T1000 (cell line): ENCODE results near the gene KRTAP4-2.
"Not testable (repeated sequence)": the region's sequence is repeated elsewhere in the genome, so short reads cannot be mapped to it uniquely, and the experiment has no call there.

Source experiments
- DNase-seq: peaks from one replicate; lab custom pipeline; 2025; ENCODE audit warnings: mixed read lengths; lab: John Stamatoyannopoulos, UW

KRTAP4-2 gene

DNA sequence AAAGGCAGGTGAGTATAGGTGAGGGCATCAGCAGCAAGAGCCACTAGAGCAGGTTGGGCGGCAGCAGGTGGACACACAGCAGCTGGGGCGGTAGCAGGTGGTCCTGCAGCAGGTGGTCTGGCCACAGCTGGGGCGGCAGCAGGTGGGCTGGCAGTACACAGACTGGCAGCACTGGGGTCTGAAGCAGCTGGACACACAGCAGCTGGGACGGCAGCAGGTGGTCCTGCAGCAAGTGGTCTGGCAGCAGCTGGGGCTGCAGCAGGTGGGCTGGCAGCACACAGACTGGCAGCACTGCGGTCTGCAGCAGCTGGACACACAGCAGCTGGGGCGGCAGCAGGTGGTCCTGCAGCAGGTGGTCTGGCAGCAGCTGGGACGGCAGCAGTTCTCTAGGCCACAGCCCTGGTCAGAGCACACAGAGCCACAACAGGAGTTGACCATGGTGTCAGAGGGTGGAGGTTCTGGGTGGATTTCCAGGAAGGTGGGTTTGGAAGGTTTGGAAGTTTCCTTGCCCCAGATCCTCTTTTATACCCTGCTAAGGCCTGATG lies at the start of gene KRTAP4-2:
TSS of gene KRTAP4-2 (minus strand) at position 495 of the 545 bp plus-strand sequence. CDS start at position 438, 57 bp downstream.
- DNase-seq: no peak

DNA sequence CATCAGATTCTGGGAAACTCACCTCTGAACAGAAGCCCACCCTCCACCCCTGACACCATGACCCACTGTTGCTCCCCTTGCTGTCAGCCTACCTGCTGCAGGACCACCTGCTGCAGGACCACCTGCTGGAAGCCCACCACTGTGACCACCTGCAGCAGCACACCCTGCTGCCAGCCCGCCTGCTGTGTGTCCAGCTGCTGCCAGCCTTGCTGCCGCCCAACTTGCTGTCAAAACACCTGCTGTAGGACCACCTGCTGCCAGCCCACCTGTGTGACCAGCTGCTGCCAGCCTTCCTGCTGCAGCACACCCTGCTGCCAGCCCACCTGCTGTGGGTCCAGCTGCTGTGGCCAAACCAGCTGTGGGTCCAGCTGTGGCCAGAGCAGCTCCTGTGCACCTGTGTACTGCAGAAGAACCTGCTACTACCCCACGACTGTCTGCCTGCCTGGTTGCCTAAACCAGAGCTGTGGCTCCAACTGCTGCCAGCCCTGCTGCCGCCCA lies 48.6 kb upstream of the KRTAP4-2 start, which contains the start of gene KRTAP9-2:
TSS of gene KRTAP9-2 (plus strand) at position 51 of the 498 bp plus-strand sequence. CDS start at position 58, 7 bp downstream.
- not testable (repeated sequence) for DNase-seq

DNA sequence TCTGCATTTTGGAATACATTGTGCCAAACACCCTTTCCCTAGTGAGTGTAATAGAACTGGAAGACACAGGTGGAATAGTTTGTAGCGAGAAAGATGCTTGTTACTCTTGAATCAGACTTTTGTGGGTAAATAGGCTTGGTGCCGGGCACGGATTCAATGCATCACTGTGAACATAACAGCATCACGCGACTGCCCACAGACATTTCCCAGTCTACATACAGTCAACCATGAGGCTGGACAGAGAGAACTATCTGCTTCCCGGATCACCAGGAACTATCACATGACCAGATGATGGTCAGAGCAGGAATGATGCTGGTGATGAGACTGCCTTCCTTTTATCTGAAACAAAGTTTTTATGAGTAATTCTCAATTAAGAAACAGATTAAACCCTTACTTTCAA lies 48.0 kb upstream of the KRTAP4-2 start:
- no peak for DNase-seq

DNA sequence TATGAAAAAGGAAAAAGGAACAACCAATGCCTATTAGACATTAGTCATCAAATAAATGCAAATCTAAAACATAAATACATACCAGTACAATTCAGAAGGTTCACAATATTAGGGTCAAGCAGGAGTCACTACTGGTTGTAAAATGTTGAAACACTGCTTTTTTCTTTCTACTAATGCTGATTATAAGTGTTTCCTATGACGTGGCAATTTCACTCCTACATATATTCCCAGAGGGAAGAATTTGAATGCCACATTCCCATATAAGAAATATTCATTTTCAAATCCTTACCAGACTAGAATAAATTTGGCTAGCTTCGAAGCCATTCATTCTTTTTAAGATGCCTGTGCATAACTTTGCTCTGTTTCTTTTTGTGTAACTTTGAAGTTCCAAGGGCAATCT lies 45.8 kb upstream of the KRTAP4-2 start:
- no peak for DNase-seq

DNA sequence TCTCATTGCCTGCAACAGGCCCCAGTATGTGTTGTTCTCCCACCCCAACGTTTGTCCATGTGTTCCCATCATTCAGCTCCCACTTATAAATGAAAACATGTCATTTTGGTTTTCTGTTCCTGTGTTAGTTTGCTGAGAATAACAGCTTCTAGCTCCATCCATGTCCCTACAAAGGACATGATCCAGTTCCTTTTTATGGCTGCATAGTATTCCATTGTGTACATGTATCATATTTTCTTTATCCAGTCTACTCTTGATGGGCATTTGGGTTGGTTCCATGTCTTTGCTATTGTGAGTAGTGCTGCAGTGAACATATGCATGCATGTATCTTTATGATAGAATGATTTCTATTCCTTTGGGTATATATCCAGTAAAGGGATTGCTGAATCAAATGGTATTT lies 37.7 kb upstream of the KRTAP4-2 start:
- DNase-seq: no peak

DNA sequence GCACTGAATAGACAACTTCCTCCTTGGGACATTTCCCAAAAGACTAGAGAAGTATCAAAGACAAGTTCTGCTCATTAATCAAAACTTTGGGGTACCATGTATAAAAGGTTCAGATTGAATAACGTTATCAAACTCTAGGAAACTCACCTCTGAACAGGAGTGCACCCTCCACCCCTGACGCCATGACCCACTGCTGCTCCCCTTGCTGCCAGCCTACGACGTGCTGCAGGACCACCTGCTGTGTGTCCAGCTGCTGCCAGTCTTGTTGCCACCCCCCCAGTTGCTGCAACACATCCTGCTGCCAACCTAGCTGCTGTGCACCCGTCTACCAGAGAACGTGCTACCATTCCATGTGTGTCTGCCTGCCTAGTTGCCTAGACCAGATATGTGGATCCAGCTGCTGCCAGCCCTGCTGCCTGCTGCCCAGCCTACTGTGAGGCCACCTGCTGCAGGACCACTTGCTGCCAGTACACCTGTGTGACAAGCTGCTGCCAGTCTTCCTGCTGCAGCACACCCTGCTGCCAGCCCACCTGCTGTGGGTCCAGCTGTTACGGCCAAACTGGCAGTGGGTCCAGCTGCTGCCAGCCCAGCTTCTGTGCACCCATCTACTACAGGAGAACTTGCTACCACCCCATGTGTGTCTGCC lies 34.6 kb upstream of the KRTAP4-2 start:
- no peak for DNase-seq

DNA sequence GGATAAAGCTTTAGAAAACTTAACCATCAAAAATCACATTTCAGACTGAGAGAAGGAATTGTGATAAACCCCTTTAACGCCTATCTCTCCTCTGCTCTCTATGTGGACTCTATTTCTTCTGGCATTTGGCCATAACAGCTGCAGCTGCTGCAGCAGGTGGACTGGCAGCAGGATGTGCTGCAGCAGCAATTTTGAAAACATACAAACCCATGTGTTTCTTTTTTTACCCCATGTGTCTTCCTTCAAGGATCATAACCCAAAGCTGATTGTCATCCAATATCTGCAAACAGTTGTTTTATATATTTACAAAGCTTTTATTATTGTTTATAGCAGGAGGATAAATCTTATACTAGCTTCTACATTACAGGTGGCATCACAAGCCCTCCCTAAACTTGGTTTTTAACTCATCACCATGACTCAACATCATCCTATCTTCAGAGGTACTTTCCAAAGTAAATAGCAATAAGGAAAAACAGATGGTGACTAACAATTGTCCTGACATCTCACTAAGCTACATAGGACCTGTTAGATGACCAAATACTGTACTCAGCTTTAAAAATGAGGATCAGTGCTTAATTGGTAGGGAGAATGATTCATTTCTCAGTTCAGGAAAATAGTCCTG lies 33.9 kb upstream of the KRTAP4-2 start:
- DNase-seq: no peak

DNA sequence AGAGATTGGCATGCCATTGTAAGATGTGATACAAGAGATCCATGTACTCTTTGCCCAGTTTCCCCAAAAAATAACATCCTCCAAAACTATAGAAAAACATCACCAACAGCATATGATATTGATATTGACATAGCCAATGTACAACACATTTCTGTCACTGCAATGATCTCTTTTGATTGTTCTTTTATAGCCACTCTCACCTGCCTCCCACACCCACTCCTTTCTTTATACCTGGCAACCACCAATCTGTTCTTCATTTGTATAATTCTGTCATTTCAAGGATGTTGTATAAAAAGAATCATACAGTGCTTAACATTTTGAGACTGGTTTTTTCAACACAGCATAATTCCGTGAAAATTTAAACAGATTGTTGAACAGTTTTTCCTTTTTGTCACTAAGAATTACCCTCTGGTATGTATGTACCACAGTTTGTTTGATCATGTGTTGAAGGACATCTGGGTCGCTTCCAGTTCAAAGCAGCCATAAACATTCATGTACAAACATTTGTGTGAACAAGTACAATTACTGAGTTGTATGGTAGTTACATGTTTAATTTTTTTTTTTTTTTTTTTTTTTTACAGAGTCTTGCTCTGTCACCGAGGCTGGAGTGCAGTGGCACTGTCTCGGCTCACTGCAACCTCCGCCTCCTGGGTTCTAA lies 21.5 kb upstream of the KRTAP4-2 start:
- DNase-seq: no peak

DNA sequence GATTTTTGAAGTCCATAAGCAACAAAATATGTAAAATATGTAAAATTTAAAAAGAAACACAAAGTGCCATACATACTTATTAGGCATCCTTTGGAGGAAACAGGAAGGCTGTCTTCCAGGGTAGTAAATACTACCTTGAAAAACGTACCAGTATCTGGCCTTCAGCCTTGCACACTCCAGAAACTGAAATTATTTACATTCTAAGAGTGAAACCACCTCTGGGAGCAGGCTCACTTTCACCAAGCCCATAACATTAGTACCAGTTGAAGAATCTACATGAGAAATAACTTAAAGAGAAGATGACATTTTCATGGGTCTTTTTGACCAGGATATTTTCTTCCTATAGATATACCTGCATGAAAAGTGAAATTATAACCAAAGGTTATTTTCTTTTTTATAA lies 18.0 kb upstream of the KRTAP4-2 start:
- DNase-seq: no peak

DNA sequence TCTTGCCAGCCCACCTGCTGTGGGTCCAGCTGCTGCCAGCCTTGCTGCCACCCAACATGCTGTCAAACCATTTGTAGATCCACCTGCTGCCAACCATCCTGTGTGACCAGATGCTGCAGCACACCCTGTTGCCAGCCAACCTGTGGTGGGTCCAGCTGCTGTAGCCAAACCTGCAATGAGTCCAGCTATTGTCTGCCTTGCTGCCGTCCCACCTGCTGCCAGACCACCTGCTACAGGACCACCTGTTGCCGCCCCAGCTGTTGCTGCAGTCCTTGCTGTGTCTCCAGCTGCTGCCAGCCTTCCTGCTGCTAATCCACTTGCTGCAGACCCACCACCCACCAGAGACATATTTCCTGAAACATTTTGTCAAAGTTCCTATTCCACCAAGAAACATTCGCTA lies 12.3 kb upstream of the KRTAP4-2 start:
- no peak for DNase-seq

DNA sequence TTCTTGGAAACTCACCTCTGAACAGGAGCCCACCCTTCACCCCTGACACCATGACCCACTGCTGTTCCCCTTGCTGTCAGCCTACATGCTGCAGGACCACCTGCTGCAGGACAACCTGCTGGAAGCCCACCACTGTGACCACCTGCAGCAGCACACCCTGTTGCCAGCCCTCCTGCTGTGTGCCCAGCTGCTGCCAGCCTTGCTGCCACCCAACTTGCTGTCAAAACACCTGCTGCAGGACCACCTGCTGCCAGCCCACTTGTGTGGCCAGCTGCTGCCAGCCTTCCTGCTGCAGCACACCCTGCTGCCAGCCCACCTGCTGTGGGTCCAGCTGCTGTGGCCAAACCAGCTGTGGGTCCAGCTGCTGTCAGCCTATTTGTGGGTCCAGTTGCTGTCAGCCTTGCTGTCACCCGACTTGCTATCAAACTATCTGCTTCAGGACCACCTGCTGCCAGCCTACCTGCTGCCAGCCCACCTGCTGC lies 11.9 kb upstream of the KRTAP4-2 start, which contains the start of gene KRTAP9-1:
TSS of gene KRTAP9-1 (plus strand) at position 51 of the 482 bp plus-strand sequence. CDS start at position 51, 0 bp downstream.
- DNase-seq: not testable (repeated sequence)

DNA sequence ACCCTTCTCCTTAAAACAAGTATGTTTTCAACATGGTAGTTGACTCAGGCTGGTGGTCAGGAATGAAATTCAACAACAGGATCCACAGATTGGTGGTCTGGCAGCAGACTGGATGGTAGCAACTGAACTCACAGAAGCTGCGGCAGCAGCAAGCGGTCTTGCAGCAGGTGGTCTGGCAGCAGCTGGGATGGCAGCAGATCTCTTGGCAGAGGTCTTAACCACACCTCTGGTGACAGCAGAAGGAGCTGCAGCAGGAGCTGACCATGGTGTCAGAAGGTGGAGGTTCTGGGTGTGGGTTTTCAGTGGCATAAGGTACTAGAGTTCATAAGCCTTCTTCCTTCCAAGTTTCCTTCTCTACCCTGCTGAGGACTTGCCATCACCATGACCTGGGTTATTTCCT lies 8.9 kb upstream of the KRTAP4-2 start:
- DNase-seq: no peak

DNA sequence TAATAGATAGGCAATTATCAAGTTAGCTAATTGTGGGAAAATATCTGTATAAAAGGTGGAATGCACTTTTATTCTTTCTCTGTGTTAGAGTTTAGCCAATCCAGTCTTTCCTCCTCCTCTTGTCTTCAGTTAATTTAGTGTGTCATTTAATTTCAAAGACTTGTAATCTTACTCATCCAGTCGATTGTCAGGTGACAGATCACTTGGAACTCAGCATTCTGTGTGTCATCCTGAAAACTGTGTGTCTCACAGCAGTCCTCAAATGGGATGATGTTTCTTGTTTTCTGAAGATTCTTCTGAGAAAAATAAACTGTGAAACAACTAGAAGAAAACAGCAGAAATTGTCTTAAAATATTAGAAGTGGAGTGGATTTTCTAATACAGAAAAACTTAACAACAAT lies 7.0 kb upstream of the KRTAP4-2 start:
- DNase-seq: no peak

DNA sequence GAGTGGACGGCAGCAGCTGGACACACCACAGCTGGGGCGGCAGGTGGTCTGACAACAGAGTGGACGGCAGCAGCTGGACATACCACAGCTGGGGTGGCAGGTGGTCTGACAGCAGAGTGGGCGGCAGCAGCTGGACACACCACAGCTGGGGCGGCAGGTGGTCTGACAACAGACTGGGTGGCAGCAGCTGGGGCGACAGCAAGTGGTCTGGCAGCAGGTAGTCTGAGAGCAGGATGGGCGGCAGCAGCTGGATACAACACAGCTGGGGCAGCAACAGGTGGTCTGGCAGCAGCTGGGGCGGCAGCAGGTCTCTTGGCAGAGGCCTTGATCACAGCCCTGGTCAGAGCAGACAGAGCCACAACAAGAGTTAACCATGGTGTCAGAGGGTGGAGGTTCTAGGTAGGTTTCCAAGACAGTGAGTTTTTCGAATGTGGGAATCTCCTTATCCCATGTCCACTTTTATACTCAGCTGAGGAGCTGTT lies 6.5 kb upstream of the KRTAP4-2 start, which contains the start of gene KRTAP4-1:
TSS of gene KRTAP4-1 (minus strand) at position 432 of the 482 bp plus-strand sequence. CDS start at position 375, 57 bp downstream.
- DNase-seq: no peak

DNA sequence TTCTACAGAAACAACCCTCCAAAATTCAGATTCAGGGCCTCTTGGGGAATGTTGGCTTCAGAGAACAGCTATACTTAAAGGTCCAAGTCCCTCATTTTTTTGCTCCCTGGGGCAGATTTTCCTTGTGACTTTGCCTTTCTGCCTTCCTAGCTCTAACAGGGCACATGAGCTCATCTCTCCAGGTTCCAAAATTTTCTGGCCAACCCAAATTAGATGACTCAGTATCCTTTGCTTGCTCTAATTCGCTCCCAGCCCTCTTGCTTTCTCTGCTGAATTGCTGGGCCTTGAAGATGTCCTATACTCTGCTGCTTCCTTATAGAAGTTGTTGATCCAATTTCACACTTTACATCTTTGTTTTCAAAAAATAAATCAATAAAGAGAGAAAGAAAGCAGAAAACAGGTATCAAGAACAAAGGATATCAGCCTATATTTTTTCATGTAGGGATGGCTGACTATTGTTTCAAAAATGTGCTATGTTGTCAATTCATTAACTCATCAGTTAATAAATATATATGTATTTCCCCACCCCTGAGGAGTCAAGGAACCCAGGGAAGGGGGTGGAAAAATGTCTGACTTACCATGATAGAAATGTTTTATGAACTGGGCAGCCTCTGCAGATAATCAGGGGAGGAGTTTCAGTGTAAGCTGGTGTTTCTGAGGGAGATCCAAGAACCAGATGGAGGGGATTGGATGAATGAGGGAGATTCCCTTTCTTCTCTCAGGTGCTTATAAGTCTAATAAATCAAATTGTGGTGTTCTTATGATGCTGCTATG lies 1.0 kb upstream of the KRTAP4-2 start:
- DNase-seq: no peak

DNA sequence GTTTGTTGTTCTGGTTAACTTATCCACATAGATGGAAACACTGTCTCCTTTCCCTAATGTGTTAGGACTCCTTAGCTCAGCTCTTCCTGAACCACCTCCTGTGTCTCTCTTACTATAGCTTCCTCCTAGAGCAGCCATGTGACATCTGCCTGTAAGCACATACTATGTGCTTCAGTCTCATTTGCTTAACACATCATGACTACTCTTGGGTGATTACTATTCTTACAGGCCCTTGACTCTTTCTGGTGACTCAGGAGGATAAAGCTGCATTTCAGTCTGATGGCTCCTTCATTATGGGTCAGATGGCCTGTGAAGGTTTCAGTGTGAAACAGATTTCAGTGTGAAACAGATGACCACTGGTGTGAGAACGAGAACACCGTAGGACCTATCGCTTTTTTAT lies 320 bp upstream of the KRTAP4-2 start:
- no peak for DNase-seq

DNA sequence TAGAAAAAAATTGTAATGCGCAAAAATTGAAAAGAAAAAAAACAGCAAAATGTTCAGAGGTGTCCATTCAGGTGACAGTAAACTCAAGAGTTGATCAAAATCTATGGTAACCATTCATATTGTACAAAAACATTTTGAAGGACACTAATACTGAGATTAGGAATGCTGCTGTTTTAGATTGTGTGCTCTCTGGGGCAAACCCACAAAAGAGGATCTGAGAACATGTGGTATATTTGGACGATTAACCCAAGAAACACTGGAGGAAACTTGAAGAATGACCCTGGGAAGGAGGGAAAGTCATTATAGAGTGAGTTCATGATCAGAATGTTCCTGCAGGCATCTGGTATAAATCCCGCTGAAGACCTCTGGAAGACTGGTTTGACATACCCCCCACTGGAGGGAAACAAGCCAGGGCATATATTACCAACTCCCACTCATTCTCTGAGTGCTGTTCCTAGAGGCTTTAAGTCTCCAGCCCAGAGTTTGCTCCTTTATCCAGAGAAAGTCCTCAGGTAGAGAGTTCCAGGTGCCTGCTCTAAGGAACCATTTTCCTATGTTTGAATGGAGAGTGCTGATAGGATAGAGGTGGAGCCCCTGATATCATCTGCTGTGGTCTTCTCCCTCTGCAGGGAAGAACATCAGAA lies 1.2 kb downstream of the KRTAP4-2 start:
- no peak for DNase-seq

DNA sequence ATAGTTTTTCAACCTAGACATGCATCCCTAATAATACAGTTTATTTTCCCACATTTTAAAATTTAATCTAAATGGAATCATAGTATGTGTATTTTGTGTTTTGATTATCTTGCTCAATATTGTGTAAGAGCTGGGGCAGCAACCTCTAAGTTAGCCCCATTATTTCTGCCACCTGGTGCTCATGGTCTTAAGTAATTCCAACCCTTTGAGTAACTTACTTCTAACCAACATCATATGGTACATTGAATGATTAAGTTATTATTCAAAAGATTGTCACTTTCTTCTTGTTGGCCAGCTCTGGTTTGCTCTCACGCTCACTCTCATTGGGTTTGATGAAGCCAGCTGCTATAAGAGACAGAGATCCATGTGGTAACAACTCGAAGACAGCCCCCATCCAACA lies 6.1 kb downstream of the KRTAP4-2 start:
- no peak for DNase-seq

DNA sequence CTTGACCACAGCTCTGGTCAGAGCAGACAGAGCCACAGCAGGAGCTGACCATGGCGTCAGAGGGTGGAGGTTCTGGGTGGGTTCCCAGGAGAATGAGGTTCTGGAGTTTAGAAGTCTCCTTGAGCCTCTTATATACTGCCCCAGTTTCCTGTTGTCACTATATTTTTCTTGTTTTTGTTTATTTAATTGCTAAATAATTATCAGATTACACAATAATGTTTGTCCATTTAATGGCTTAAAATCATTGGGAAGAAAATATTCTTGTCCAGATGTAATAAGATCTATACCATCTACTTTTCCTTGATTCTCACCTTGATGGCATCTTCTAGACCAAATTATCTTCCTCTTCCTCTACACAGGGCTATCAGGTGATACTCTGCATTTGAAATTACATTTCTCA lies 9.9 kb downstream of the KRTAP4-2 start, which contains the start of gene KRTAP4-3:
TSS of gene KRTAP4-3 (minus strand) at position 101 of the 400 bp plus-strand sequence. CDS start at position 52, 49 bp downstream.
- no peak for DNase-seq

DNA sequence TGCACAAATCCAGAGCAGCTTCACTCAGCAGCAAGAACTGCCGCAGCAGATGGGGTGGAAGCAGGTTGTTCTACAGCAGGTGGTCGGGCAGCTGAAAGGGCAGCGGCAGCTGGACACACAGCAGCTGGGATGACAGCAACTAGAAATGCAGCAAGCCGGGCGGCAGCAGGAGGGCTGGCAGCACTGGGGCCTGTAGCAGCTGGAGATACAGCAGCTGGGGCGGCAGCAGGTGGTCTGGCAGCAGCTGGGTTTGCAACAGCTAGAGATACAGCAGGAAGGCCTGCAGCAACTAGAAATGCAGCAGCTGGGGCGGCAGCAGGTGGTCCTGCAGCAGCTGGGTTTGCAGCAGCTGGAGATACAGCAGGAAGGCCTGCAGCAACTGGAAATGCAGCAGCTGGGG lies 10.5 kb downstream of the KRTAP4-2 start:
- no peak for DNase-seq

DNA sequence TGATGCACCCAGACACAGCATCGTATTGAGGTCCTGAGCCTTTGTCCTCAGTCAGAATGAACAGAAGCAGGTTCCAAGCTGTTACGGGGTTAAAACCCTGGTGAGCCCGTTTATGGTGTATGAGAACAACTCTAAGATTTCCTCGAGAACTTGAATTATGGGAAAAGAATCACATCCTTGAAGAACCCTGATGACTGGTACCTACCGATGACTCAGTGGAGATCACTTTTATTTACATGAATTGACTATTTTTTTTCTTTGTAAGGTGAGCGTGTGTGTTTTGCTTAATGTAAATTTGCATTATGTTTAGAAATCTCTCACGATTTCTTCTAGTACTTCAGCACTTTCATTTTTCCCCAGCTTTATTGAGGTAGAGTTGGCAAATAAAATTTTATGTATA lies 14.2 kb downstream of the KRTAP4-2 start:
- DNase-seq: no peak
